Measurements from ENCODE around the gene ACACB.

ACACB gene

DNA sequence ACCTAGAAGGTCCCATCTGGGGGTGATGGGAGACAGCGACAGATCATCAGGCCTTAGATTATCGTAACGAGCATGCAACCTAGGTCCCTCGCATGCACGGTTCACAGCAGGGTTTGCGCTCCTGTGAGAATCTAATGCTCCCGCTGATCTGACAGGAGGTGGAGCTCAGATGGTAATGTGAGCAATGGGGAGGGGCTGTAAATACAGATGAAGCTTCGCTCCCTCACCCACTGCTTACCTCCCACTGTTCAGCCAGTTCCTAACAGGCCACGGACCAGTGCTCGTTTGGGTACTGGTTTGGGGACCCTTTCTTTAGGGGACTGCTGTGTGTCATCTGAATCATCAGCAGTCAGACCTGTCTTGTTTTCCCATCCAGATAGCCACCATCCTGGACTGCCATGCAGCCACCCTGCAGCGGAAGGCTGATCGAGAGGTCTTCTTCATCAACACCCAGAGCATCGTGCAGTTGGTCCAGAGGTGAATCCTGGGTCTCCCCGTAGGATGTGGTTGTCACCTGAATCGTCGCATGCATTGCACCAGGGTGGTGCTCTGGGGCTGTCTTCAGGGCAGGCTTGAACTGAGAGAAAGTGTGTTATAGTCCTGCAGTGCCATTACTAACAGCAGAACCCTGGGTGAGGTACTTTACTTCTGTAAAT is 96.2 kb downstream of the ACACB start:
- no peak for DNase-seq (ENCODE audit: low read depth in 2 of 2)

DNA sequence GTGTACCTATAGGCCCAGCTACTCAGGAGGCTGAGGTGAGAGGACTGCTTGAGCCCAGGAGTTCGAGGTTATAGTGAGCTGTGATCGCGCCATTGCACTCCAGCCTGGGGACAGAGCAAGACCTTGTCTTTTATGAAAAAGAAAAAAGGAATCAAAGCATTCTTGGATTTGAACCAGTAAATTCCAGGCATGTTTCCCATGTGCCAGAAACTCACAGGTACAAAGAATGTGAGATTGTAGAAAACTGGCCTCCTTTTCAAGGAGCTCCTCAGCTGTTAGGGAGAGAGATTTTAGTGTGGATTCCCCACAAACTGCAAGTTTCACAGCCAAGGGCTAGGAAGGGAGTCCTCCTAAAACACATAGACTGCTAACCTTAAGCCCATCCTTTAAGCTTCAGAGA is 97.7 kb downstream of the ACACB start:
- no peak for DNase-seq (ENCODE audit: low read depth in 2 of 2)

DNA sequence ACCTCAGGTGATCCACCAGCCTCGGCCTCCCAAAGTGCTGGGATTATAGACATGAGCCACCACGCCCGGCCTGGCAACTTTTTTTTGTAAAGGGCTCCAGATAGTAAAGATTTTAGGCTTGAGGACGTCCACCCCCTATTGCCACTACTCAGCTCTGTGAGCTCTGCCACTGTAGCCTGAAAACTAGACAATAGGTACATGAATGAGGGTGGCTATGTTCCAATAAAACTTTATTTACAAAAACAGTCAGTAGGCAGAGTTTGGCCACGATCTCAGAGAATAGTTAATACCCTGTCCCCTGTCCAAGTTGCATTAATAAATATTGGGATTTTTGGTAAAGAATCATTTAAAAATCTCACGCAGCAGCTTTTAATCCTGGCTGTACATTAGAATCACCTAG is 102.6 kb downstream of the ACACB start:
- no peak for DNase-seq (ENCODE audit: low read depth in 2 of 2)

DNA sequence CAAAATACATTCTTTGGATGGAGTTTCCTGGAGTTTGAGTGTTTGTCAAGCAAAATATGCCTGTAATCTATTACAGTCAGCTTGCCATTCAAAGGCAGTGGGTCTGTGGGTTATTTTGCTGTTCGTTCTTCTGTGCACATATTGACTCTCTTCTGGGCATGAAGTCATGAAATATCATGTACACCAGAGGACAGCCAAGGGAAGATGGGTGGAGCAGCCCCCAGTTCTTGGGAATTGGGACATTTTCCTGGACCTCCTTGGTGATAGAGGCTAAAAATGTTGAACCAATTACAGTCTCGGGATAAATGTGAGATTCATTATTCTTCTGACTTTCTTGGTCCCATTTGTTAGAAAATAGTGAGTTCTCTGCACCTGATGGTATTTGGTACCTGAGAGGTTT is 103.6 kb downstream of the ACACB start:
- no peak for DNase-seq (ENCODE audit: low read depth in 2 of 2)

DNA sequence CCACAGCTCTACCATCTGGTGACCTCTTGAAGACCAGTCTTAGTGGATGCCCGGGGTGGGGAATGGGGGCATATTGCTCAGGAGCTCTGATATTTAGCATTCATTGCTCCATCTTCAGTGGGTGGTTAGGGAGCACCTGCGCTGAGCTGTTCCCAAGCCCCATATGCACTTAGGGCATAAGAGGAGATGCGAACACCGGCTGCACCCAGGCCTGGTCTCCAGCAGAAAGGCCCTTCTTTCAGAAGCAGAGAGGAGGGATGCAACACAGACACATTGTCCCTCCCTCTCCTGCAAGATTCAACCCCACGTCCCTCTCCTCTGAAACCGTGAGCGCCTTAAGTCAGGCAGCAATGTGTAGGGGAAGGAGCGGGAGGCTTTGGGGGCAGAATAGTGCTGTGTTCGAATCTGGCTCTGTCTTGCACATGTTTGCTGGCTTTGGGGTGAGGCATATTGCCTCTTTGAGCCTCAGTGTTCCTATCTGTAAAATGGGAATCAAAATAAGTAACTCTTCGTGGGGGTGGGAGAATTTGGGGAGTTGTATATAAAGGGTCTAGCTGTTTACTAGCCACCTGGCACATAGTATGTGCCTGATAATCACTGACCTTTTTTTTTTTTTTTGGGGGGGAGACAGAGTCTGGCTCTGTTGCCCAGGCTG is 105.0 kb downstream of the ACACB start:
- no peak for DNase-seq (ENCODE audit: low read depth in 2 of 2)

DNA sequence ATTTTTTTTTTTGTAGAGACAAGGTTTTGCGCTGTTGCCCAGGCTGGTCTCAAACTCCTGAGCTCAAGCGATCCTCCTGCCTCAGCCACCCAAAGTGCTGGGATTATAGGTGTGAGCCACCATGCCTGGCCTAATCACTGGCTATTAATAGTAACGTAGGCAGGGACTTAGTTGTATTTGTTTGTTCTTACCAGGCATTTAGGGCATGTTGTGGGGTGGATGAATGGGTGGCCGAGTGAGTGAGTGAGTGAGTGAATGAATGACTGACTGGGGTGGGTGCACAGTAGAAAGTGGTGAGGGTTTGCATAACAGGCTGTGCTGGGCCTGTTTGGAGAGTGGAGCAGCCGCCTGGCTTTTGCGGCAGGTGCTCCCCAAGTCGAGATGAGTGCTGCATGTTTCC is 105.7 kb downstream of the ACACB start:
- DNase-seq (ENCODE audit: low read depth in 2 of 2): no peak

DNA sequence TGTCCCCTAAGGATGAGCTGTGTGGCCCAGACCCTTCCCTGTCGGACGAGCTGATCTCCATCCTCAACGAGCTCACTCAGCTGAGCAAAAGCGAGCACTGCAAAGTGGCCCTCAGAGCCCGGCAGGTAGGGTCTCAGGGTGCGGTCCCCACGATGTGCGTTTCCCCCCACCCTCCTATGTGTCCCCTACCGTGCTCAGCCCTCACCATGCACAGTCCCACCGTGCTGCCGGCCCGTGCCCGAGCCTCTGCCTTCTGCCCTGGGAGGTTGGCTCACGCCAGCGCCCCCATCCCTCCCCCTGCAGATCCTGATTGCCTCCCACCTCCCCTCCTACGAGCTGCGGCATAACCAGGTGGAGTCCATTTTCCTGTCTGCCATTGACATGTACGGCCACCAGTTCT is 106.1 kb downstream of the ACACB start:
- no peak for DNase-seq (ENCODE audit: low read depth in 2 of 2)

DNA sequence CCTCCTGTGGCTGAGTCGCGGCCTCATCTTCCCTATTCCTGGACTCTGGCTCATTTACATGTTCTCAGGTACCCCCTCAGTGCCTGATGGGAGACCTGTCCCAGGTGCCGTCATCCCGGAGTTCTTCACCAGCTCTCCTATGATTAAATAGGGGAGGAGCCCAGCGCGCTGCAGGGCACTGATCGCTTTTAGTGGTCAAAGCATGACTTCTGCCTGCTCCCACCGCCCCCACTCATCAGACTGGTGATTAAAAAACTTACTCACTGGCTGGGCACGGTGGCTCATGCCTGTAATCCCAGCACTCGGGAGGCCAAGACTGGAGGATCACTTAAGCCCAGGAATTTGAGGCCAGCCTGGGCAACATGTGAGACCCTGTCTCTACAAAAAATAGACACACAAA is 106.8 kb downstream of the ACACB start:
- no peak for DNase-seq (ENCODE audit: low read depth in 2 of 2)

DNA sequence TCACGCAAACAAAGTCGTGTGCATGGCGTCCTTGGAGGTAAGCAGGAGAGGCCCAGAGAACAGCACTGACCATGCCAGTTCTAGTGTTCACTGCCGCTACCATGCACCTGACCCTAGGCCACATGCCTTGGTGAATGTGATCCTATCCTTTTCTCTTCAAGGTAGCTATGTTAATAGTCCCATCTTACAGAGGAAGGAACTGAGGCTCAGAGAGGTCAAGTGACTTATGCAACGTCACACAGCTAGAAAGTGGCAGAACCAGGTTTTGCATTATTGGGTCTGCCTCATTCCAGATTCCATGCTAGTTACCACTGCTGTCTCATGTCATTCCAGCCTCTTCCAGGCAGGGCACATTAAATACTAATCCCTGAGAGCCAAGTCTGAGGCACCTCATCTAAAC is 107.5 kb downstream of the ACACB start:
- no peak for DNase-seq (ENCODE audit: low read depth in 2 of 2)

DNA sequence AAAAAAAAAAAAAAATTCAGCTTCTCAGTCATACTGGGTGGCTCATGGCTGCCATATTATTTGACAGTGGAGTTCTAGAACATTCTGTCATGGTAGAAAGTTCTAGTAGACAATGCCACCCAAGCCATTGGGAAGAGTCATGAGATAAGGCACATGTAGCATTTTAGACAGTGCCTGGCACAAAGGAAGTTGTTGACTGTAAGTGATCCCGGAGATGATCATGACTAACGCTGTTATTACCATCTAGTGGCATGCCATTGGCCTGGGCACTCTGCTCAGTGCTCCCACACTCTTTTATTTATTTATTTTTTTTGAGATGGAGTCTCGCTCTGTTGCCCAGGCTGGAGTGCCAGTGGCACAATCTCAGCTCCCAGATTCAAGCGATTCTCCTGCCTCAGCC is 112.3 kb downstream of the ACACB start:
- DNase-seq (ENCODE audit: low read depth in 2 of 2): no peak

DNA sequence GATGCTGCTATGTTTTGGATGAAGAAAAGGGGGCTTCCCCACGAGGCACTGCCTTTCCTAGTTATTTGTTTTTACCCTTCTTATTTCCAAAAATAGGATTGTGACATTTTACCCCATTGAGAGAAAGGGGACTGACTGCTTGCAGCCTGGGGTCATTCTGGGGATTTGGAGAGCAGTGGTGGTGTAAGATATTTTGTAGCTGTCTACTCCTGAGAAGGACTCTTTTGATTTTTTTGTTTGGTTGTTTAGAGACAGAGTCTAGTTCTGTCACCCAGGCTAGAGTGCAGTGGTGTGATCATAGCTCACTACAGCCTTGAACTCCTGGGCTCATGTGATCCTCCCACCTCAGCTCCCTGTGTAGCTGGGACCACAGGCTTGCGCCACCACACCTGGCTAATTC is 113.8 kb downstream of the ACACB start:
- no peak for DNase-seq (ENCODE audit: low read depth in 2 of 2)

DNA sequence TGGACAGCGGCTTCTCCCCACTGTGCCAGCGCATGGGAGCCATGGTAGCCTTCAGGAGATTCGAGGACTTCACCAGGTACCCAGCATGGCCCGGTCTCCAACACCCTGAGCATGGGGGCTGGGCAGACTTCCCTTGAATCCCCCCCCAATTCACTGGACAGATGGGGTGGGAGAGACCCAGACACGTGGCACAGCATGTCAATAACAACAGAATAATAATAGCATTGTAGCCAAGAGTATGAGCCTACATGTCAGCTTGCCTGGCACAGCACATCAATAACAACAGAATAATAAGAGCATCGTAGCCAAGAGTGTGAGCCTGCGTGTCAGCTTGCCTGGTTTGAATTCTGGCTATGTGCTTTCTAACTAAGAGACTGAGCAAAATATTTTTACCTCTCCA is 116.3 kb downstream of the ACACB start:
- DNase-seq (ENCODE audit: low read depth in 2 of 2): no peak

DNA sequence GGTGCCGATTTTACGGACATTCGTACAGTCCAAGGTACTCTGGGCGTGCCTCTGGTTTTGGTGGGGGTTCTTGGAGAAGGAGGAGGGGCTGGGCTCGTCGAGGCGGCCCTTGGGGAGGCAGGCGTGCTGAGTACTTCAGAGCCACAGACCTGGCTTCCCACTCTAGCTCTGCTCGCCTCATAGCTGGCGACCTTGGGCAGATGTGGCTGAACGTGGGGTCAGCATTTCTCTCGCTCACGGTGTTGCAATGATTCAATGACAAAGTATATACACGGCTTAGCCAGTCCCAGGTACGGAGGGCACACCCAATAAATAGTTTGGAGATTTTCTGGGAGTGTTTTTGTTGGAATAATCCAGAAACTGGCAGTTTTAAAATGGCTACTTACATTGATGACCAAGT is 117.6 kb downstream of the ACACB start:
- no peak for DNase-seq (ENCODE audit: low read depth in 2 of 2)

DNA sequence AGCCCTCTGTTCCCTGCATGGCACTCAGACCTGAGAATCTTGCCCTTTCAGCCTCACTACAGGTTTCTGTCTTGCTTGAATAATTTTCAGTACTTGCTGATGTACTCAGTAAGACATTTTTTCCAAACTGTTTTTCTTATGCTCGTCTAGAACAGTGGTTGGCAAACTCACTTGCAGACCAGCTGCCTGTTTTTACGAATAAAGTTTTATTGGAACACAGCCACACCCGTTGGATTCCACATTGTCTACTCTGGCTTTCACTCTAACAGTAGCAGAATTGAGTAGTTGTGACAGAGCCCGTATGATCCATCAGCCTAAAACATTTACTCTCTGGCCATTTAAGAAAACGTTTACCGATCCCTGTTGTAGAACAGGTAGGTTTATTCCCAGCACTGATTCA is 119.9 kb downstream of the ACACB start:
- DNase-seq (ENCODE audit: low read depth in 2 of 2): no peak

DNA sequence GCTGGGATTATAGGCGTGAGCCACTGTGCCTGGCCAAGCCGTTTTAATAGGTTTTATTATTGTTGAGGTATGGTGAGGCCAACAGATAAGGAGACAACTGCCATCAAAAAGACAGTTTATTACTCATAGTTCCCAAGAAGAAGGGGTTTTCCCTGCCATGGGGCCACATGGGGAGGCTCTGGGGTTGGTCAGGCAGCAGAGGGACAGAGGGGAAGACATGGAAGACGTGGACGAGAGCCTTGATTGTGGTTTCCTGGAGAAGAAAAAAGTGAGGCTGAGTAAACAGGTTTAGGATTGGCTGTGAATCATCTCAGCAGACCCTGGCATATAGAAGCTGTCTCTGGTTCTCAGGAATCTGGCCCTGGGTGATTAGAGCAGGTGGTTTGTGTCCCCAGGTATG is 122.8 kb downstream of the ACACB start:
- DNase-seq (ENCODE audit: low read depth in 2 of 2): no peak

DNA sequence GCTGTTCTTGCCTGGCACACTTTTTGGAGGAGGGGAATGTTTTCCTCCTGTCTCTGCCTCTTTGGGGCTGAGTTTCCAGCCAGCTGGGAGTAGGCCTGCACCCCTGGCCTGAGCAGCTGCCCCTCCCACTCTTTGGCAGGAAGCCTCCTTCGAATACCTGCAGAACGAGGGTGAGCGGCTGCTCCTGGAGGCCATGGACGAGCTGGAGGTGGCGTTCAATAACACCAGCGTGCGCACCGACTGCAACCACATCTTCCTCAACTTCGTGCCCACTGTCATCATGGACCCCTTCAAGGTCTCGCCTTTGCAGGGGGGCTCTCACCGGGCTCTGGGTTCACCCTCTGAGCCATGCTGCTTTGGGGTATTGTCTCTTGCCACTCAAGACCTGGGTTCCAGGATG is 123.3 kb downstream of the ACACB start:
- DNase-seq (ENCODE audit: low read depth in 2 of 2): no peak

DNA sequence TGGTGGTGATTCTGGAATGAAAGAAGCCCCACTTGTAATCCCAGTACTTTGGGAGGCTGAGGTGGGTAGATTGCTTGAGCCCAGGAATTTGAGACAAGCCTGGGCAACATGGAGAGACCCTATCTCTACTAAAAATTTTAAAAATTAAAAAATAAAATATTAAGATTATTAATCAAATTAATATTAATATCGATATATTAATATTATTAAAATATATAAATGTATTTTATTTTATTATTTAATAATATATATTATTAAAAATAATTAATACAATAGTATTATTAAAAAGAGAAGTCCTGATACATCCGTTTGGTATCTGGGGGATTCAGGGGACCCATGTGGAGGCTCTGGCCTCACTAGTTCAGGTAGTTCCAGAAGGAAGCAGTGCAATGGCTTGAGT is 124.0 kb downstream of the ACACB start:
- no peak for DNase-seq (ENCODE audit: low read depth in 2 of 2)

DNA sequence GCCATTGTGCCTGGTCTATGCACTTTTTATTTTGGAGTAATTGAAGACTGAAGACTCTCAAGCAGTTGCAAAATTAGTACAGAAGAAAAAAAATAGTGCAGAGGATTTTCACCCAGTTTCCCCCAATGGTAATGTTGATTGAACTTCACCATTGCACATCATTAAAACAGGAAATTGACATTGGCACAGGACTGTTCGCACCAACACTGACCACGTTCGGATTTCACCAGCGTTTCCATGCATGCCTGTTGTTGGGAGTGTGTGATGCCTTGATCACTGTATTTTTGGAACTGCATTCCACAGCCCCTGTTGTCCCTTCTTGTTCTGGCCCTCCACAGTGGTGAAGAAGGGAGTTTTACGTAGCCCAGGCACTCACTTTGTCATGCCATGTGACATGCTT is 125.5 kb downstream of the ACACB start:
- DNase-seq (ENCODE audit: low read depth in 2 of 2): no peak

DNA sequence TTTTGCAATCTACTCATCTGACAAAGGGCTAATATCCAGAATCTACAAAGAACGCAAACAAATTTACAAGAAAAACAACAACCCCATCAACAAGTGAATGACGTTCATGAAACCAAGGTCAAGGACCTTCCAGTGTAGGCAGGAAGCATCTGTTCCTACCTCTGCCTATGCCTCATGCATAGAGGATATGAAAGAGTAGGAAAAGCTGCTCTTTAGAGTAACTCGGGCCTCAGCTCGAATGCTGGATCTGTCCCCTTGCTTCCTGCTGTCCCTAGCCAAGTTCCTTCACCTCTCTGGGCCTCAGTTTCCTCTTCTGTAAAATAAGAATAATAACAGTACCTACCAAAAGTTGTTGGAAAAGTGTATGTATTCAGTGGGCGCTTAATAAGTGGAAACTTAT is 127.7 kb downstream of the ACACB start:
- no peak for DNase-seq (ENCODE audit: low read depth in 2 of 2)

DNA sequence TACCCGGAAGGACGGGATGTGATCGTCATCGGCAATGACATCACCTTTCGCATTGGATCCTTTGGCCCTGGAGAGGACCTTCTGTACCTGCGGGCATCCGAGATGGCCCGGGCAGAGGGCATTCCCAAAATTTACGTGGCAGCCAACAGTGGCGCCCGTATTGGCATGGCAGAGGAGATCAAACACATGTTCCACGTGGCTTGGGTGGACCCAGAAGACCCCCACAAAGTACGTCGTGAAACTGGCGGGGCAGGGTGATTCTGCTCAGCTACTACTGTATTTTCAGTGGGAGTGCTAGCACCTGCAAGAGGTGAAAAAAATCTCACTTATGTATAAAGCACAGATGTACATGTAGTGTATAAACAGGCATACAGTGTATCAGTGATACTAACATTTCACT is 129.8 kb downstream of the ACACB start:
- DNase-seq (ENCODE audit: low read depth in 2 of 2): no peak

DNA sequence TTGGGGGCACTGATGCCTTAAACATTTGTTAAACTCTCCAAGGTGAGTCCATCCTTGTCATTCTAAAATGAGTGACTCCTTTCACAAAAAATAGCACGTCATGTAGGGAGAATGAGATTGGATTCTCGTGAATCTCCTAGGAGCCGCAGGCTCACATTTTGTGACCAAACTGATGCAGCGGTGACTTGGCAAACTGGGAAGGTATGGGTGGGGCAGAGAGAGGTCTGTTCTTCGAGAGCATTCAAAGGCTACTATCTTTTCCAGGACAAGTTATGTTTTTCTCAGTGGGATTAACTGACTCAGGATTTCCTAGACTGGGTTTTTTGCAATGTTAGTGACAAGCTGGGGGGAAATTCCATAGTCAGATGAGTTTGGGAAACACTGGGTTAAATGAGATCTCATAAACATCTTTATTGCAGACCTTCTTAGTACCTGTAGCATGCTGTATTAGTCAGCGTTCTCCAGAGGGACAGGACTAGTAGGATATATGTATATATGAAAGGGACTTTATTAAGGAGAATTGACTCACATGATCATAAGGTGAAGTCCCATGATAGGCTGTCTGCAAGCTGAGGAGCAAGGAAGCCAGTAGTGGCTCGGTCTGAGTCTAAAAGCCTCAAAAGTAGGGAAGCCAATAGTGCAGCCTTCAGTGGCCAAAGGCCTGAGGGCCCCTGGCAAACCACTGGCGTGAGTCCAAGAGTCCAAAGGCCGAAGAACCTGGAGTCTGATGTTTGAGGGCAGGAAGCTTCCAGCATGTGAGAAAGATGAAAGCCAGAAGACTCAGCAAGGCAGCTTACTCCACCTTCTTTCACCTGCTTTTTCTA is 131.7 kb downstream of the ACACB start:
- DNase-seq (ENCODE audit: low read depth in 2 of 2): no peak

DNA sequence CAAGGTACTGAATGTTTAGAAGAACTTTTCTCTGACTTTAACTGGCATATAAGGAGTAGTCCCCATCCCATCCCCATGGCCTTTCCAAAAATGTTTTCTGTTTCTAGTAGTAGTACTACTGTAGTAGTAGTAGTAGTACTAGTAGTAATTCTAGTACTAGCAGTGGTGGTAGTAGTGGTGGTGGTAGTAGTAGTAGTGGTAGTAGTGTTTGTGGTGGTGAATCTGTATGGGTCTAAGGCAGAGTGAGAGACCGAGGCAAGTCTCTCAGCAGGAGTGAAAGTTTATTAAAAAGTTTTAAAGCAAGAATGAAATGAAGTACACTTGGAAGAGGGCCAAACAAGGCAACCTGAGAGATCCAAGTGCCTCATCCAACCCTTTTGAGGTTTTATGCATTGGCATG is 134.1 kb downstream of the ACACB start:
- no peak for DNase-seq (ENCODE audit: low read depth in 2 of 2)

DNA sequence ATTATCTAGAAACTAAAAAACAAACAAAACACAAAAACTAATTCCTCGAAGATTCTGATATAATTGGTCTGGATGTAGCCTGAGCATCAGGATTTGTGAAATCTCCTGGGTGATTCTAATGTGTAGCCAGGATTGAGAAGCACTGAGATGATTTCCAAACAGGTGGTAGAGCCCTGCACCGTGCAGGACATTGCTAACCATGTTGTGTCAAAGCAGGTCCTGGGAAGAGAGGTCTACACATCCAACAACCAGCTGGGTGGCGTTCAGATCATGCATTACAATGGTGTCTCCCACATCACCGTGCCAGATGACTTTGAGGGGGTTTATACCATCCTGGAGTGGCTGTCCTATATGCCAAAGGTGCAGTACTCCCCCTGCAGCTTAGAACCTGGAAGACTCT is 136.4 kb downstream of the ACACB start:
- no peak for DNase-seq (ENCODE audit: low read depth in 2 of 2)
